NOMO-1 treated with DMSO at 0.1 percent for 48 hours (cell line): Measurements from ENCODE around the gene CHAT.

ENCODE experiments used
- DNase-seq: peaks from one replicate; lab custom pipeline; 2025; ENCODE audit not compliant: unreplicated experiment; lab: John Stamatoyannopoulos, UW

The CHAT gene

DNA sequence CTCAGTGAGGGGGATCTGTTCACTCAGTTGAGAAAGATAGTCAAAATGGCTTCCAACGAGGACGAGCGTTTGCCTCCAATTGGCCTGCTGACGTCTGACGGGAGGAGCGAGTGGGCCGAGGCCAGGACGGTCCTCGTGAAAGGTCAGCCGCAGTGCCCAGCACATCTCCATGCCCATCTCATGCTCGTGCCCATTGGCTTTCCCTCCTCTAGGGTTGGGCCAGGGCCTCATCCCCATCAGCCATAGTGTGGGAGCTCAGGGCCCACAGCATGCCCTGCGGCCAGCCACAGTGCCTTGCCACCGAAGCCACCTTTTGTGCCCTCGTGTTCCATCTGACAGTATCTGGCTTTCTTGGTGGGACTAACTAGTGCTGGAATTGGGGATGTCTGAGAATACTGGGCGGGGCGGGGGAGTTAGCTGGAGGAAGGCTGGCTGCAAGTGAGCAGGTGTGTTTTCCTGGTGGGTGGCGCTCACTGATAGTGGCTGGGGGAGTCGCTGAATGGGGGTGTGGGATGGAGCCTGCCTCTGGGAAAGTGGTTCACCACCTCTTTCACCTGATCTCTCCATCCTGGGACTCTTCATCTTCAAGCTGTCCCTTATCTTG lies 13.9 kb downstream of the CHAT start:
- no peak for DNase-seq

- DNase-seq: no peak
These were observed 14.8 kb downstream of the CHAT start for GRCh38 chr10:49628599-49628998.

- no peak for DNase-seq
These were observed 15.6 kb downstream of the CHAT start for GRCh38 chr10:49629431-49629881.

DNA sequence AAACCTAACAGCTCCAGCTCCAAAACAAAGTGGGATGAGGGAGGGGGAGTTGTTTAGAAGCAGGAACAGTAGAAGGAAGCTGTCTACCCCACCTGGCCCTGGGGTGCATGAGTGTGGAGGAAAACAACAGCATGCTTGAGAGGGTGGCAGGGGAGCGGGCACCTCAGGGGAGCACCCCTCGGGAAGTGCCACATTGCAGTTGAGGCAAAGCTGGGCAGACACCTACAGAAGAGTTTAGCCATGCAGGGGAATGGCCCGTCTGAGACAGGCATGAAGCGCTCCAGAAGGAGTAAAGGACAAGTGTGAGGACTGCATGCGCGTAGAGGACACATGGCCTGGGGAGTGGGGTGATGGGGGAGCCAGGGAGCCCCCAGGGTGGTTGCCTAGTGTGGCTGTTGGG lies 18.1 kb downstream of the CHAT start:
- no peak for DNase-seq

DNA sequence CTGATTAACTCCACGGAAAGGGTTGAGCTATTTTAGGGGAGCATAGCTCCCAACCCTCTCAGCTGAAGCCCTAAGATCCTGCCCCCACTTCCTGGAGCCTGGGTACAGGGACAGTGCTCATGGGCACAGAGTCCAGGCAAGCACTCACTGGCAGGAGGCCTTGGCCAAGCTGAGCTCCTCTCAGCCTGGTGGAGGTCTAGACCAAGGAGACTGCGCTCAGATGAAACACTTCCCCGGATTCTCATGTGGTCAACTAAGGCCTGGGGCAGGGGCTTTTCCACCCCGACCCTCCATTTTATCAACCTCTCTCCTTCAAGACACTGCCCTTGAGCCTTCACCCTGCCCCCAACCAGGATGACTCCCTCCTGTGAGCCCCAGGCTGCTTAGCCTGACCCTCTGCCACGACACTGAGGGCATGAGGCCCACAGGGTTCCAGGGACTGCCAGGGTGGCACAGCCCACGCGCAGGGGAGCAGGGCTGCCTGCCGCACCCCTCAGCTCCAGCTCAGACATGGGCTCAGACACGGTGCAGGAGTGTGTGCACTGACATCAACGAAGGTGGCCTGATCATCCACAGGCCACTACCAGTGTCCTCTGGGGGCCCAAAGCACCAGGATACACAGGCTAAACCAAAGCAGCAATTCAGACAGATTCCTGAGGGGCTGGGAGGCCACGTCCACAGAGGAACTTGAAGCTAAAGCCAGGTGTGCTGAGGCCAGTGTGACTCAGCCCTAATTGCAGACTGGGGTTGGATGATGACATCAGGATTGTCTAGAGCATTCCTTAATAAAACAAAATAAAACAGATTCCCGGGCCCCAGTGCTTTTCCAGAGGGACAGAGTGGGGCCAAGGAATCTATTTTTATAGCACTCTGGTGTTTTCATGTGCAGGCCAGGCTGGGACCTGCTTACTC lies 18.8 kb downstream of the CHAT start:
- no peak for DNase-seq

DNA sequence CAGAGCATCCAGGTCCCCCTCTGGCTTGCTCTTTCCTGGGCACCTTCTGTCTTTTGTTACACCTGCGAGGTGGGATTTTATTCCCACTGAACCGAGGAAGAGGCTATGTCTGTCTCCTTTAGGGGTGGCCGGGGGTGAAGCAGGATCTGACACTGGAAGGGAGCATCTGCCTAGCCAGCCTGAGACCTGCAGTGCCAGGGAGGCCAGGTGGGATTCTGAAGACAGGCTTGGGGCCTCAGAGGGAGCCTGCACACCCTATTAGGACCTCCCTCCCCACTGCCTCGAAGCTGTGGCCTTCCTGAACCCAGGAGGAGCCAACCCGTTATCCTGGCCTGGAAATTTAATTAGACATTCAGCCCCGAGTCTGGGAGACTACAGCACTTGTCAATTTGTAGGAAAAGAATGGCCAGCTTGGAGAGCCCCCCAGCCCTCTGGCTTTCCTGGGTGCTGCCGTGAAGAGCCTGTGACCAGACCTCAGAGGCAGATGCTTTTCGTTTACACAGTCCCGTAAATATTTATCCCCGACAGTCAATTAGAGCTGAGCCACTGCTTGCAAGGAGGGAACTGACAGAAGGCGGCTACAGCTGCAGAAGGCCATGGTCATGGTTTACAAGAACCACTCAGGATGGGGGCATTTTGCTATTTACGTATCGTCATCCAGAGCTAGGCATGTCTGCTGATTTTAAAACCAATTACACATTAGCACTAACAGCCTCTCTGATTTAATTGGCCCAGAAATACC lies 19.7 kb downstream of the CHAT start:
- DNase-seq: no peak

- no peak for DNase-seq
These were observed 20.3 kb downstream of the CHAT start for GRCh38 chr10:49634069-49634660.

GRCh38 chr10:49642311-49642710 lies 28.5 kb downstream of the CHAT start:
- no peak for DNase-seq

- no peak for DNase-seq
These were observed 29.6 kb downstream of the CHAT start for GRCh38 chr10:49643241-49644034.

- no peak for DNase-seq
These were observed 30.3 kb downstream of the CHAT start for GRCh38 chr10:49644035-49644646.

DNA sequence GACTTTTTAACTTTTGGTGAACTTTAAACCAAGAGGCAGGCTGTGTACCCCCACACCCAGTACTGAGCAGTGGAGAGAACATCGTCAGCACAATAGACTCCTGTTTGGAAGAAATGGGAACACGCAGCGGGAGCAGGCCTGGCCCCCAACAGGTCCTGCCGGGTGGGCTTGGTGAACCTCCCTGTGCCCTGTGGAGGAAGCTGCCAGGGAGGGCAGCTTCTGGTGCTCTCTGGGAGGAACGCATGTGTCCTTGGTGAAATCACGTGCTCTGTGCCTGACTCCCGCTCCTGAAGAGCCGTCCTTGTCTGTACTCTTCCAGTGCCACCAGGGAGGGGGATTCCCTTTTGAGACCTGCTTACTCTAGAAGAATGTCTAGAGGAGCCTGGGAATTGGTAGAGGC lies 31.6 kb downstream of the CHAT start:
- DNase-seq: no peak

DNA sequence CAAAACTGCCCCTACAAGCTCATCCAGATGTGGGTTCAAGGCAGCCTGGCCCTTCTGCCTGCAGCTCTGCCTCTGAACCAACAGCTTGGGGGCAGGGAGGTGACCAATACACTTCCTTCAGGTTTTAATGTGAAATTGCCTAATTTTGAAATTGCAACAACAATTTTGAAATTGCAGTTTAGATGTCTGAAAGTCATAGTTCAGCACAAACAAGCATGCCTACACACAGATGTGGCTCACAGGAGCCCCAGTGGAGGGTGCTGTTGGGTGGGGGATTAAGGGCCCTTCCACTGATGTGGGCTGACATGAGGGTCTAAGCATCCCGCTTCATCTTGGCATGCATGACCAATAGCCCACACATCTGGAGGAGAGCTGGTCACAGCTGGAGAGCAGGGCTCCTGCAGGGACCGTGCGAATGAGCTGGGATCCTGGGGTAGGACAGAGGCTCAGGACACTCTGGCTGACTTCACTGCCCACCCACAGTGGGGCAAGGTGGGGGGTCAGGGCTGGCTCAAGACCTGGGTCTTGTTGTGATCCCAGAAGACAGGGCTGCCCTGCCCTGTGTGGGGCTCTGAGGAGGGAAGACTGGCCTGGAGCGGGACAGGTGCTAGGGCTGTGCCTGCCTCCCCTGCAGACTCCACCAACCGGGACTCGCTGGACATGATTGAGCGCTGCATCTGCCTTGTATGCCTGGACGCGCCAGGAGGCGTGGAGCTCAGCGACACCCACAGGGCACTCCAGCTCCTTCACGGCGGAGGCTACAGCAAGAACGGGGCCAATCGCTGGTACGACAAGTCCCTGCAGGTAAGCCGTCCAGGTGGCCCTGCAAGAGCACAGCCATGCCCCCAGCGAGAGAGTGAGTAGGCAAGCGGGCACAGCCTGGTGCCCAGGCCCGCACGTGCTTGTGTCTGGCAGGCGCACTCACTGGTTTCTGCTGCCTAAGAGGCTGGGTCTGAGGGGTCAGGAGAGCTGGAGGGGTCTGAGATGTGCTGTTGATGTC lies 32.3 kb downstream of the CHAT start:
- peak; percentile 36 for DNase-seq

- DNase-seq: no peak
These were observed 33.7 kb downstream of the CHAT start for GRCh38 chr10:49647554-49647953.

DNA sequence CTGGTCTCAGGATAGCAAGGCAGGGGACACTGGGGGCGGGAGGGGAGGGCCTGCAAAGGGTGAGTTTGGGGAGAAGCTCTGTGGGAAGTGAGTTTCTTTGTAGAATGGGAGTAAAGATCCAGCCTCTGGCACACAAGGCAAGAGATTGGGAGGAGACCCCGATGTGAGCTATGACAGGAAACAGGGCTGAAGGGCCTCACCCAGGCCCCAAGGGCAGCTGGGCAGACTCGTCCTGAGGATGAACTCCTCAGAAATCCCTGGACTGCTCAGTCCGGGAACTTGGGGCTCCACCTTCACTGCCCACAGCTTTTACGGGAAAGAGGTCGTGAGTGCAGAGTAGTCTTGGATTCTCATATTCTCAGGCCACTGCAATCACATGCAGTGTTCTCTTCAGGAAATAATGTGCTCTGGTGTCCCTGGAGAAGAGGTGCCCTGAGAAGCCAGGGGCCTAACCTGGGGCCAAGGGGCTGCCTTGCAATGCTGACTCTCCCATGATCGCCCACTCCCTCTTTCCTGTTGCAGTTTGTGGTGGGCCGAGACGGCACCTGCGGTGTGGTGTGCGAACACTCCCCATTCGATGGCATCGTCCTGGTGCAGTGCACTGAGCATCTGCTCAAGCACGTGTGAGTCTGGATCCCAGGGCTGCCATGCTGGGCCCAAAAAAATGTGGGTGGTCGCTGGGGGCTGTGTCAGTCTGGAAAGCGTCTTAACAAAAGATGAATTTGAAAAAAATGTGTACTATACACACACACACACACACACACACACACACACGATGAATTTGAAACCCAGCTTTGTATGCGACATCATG lies 34.4 kb downstream of the CHAT start:
- no peak for DNase-seq

GRCh38 chr10:49649294-49649693 lies 35.5 kb downstream of the CHAT start:
- DNase-seq: no peak

- DNase-seq: no peak
These were observed 36.3 kb downstream of the CHAT start for GRCh38 chr10:49649936-49650723.

GRCh38 chr10:49650724-49651034 lies 36.8 kb downstream of the CHAT start:
- DNase-seq: no peak
